Stimulated activated CD4-positive, alpha-beta T cell treated with anti-CD3 and anti-CD28 coated beads, Interleukin-2, amount 100 ng/mL, for 24 hours (primary cell): ENCODE measurements around the gene KIF5A.

ENCODE experiments used
- DNase-seq, 2 donors: peaks; one replicate each; pipeline ENCODE4 v3.0.0-alpha.2; 2020

Gene KIF5A

GRCh38 chr12:57520053-57520818, 29.6 kb upstream of the KIF5A start, which contains the start of gene DDIT3:
TSS of gene DDIT3 (minus strand) at chr12:57520514. CDS start at chr12:57517406, 3,108 bp downstream.
- peak; percentile 99 to 100 for DNase-seq

- DNase-seq: peak; percentile 24 to 43
Observed at GRCh38 chr12:57521525-57522010, 28.3 kb upstream of the KIF5A start.

GRCh38 chr12:57522011-57522886, 27.6 kb upstream of the KIF5A start, which contains the start of gene MBD6:
TSS of gene MBD6 (plus strand) at chr12:57522824. CDS start at chr12:57524304, 1,480 bp downstream.
- peak; percentile 89 to 90 for DNase-seq

GRCh38 chr12:57522887-57523705, 26.7 kb upstream of the KIF5A start:
- peak; percentile 50 to 51 for DNase-seq

GRCh38 chr12:57523706-57524614, 25.9 kb upstream of the KIF5A start:
- DNase-seq: no peak

GRCh38 chr12:57524814-57525614, 24.8 kb upstream of the KIF5A start:
- no peak for DNase-seq

GRCh38 chr12:57525615-57526383, 24.0 kb upstream of the KIF5A start:
- DNase-seq: no peak

- DNase-seq: no peak
Observed at GRCh38 chr12:57526477-57527126, 23.2 kb upstream of the KIF5A start.

- DNase-seq: no peak
Observed at GRCh38 chr12:57527184-57527583, 22.7 kb upstream of the KIF5A start.

GRCh38 chr12:57528176-57528575, 21.7 kb upstream of the KIF5A start:
- DNase-seq: no peak

- no peak for DNase-seq
Observed at GRCh38 chr12:57528831-57529555, 20.9 kb upstream of the KIF5A start.

GRCh38 chr12:57529831-57530230, 20.0 kb upstream of the KIF5A start:
- DNase-seq: no peak

- no peak for DNase-seq
Observed at GRCh38 chr12:57530396-57531142, 19.3 kb upstream of the KIF5A start.

- no peak for DNase-seq
Observed at GRCh38 chr12:57531836-57532235, 18.0 kb upstream of the KIF5A start.

- DNase-seq: no peak
Observed at GRCh38 chr12:57533108-57533507, 16.7 kb upstream of the KIF5A start.

GRCh38 chr12:57534250-57534649, 15.6 kb upstream of the KIF5A start:
- no peak for DNase-seq

GRCh38 chr12:57534991-57535543, 14.8 kb upstream of the KIF5A start:
- no peak for DNase-seq
